Tibial artery (tissue), 4 donors: ENCODE measurements around the gene UNC5A.

Experiments used
- DNase-seq, 2 donors: peaks; one replicate each; pipeline ENCODE4 v3.0.0-alpha.2; 2019
- H3K27ac ChIP-seq, 2 donors: fragments of 200-600 bp; sonication (generic) in 1 of 2; 1 replicate in 1 of 2; 2 replicates in 1 of 2; pipeline ENCODE4 v1.5.1; 2018 to 2019; ENCODE audit warnings: mild to moderate bottlenecking in 1 of 2
- H3K27me3 ChIP-seq, 2 donors: fragments of 200-600 bp; sonication (generic) in 1 of 2; one replicate each; pipeline versions ENCODE4 v1.5.1 to v1.6.0; 2016 to 2019
- H3K36me3 ChIP-seq, 3 donors: fragments of 200-600 bp; sonication (generic) in 2 of 3; one replicate each; pipeline ENCODE4 v1.5.1; 2016 to 2019; ENCODE audit warnings: mild to moderate bottlenecking in 2 of 3
- H3K4me1 ChIP-seq, 4 donors: fragments of 200-600 bp; sonication (generic) in 2 of 4; 1 replicate in 3 of 4; 2 replicates in 1 of 4; pipeline ENCODE4 v1.5.1; 2016 to 2019
- H3K4me3 ChIP-seq, 2 donors: fragments of 200-600 bp; sonication (generic) in 1 of 2; 1 replicate in 1 of 2; 2 replicates in 1 of 2; pipeline ENCODE4 v1.5.1; 2018 to 2019; ENCODE audit warnings: mild to moderate bottlenecking in 2 of 2
- H3K9me3 ChIP-seq, 3 donors: fragments of 200-600 bp; sonication (generic) in 1 of 3; one replicate each; pipeline ENCODE4 v1.5.1; 2016 to 2019
- CTCF ChIP-seq, 2 experiments: fragments of 200-600 bp in 1 of 2; fragments of 450-650 bp in 1 of 2; IDR thresholded peaks; one replicate each; pipeline ENCODE4 v1.5.1; 2017 to 2019; ENCODE audit warnings: antibody characterized with exemption in 2 of 2, mild to moderate bottlenecking in 1 of 2, moderate library complexity in 1 of 2
- intact Hi-C: fragments of 100-400 bp; cut with DNase I; formaldehyde crosslinking; loops from one replicate; pipeline ENCODE4 v1.15.0; 2023; ENCODE audit warnings: low total_unique reads

The UNC5A gene

GRCh38 chr5:176891331-176891958, 81.1 kb downstream of the UNC5A start:
- H3K4me1 ChIP-seq: no peaks in the 10 kb centered on the region
- TF ChIP-seq CTCF (IDR thresholded peaks at IDR 0.05): no peak
- intact Hi-C loops: no loop called here
- no peaks in the 10 kb centered on the region for H3K36me3 ChIP-seq
- H3K27me3 ChIP-seq: peaks cover 0 to 5% of the 10 kb centered on the region in 2 donors
- H3K9me3 ChIP-seq: no peaks in the 10 kb centered on the region
- H3K27ac ChIP-seq: no peak overlapping the region
- DNase-seq: no peak
- no peak overlapping the region for H3K4me3 ChIP-seq

GRCh38 chr5:176892663-176893062, 82.3 kb downstream of the UNC5A start:
- no peaks in the 10 kb centered on the region for H3K9me3 ChIP-seq
- DNase-seq: no peak
- intact Hi-C loops: no loop called here

GRCh38 chr5:176894298-176894697, 83.9 kb downstream of the UNC5A start:
- intact Hi-C loops: no loop called here

More at GRCh38 chr5:176892663-176893062, 82.3 kb downstream of the UNC5A start:
- no peak for TF ChIP-seq CTCF (IDR thresholded peaks at IDR 0.05)
- H3K27ac ChIP-seq: no peak overlapping the region
- H3K27me3 ChIP-seq: peaks cover 0 to 5% of the 10 kb centered on the region in 2 donors
- H3K36me3 ChIP-seq: no peaks in the 10 kb centered on the region
- H3K4me3 ChIP-seq: no peak overlapping the region
- H3K4me1 ChIP-seq: no peaks in the 10 kb centered on the region

DNA sequence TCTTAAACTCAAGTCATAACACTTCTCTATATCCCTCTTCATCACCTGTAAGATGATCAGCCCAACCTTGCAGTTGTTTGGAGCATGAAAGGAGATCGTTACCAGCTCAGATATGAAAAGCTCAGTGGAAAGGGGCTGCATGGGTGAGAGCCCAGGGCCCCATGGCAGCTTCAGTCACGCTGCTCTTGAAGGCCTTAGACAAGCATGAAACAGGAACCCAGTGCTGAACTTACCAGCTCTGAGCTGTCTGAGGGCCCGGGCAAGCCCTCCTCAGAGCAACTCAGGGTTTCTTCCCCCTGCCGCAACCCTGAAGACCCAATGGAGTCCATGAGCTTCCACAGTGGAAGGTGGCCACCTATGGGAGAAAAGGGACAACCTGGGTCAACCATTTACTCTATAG, 85.5 kb downstream of the UNC5A start:
- Histone ChIP-seq H3K4me1 (no peaks in the 10 kb centered on the region), H3K36me3 (no peaks in the 10 kb centered on the region), H3K27me3 (peaks cover 0 to 2% of the 10 kb centered on the region in 2 donors), H3K9me3 (no peaks in the 10 kb centered on the region), H3K4me3 (no peak overlapping the region), H3K27ac (no peak overlapping the region)
- intact Hi-C loops: no loop called here
- no peak for DNase-seq
- no peak for TF ChIP-seq CTCF (IDR thresholded peaks at IDR 0.05)

More at GRCh38 chr5:176894298-176894697, 83.9 kb downstream of the UNC5A start:
- no peak for TF ChIP-seq CTCF (IDR thresholded peaks at IDR 0.05)
- Histone ChIP-seq H3K36me3 (no peaks in the 10 kb centered on the region), H3K4me3 (no peak overlapping the region), H3K27me3 (peaks cover 0 to 5% of the 10 kb centered on the region in 2 donors), H3K9me3 (no peaks in the 10 kb centered on the region), H3K27ac (no peak overlapping the region), H3K4me1 (no peaks in the 10 kb centered on the region)
- DNase-seq: no peak

DNA sequence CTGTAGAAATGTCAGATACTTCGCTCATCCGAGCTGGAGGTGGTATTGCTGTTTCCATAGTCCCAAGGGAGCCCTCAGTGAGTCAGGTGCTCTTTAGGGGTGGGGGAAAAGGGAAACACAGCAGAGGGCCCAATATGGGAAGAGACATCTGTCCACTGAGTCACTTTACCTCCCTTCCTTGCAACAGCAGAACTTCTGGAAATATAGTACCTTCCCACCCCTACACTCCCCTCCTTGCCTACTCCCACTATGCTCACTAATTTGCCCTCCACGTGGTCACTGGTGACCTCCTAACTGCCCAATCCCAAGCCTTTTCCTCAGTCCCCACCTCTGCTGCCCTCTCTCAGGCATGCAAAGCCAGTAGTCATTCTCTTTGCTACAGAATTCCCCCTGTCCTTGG, 86.9 kb downstream of the UNC5A start:
- Histone ChIP-seq H3K4me1 (no peaks in the 10 kb centered on the region), H3K4me3 (no peak overlapping the region), H3K27ac (no peak overlapping the region), H3K9me3 (no peaks in the 10 kb centered on the region), H3K27me3 (no peaks in the 10 kb centered on the region), H3K36me3 (peaks cover 0 to 4% (median 0%) of the 10 kb centered on the region in 3 donors)
- DNase-seq: no peak
- TF ChIP-seq CTCF (IDR thresholded peaks at IDR 0.05): no peak
- intact Hi-C loops: no loop called here
